GM18499 (cell line): ENCODE data around the gene SLC7A11.
A peak's percentile ranks its signal among the peaks of the same experiment; 100 is the strongest.

Experiments used
- ATAC-seq: cut with Tn5 transposase; IDR thresholded peaks from one replicate; pipeline ENCODE4 v1.9.1; 2021; ENCODE audit warnings: moderate number of reproducible peaks; ENCODE audit not compliant: insufficient read depth, unreplicated experiment

Gene SLC7A11

GRCh38 chr4:138242076-138242833 is at the start of gene SLC7A11:
Gene SLC7A11 (minus strand): TSS chr4:138242349. CDS start chr4:138242069, 280 bp downstream.
- ATAC-seq: peak; percentile 95

- no peak for ATAC-seq
These were observed 49.3 kb upstream of the SLC7A11 start for GRCh38 chr4:138291431-138291830.

DNA sequence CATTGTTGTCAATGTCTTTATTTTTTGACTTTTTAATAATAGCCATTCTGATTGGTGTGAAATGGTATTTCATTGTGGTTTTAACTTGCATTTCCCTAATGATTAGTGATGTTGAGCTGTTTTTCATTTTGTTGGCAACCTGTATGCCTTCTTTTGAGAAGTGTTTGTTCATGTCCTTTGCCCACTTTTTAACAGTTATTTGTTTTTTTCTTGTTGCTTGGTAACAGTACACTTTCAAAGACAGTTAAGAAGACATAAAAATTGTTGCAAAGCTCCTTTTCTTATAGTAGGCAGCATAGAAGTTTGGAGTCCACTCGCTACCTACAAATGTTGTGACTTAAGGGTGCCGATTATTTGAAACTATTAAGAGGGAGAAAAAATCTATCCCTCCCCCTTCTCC is 48.7 kb upstream of the SLC7A11 start:
- ATAC-seq: no peak

DNA sequence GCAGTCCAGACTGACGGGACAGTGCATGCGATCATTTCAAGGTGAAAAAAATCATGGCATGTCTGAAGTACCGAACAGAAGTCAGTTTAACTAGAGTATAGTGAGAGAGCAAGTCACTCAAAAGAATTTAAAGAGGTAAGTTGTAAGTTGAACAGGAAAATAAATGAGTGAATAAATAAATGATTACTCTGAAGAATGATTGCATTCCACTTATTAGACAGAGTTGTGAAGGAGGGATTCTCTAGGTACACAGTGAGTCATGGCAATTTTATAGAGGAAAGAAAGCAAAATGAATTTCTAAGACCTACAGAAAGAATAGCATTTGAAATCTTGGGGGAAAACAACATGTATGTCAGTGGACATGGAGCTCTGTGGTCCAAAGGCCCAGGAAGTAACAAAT is 37.1 kb upstream of the SLC7A11 start:
- no peak for ATAC-seq

- no peak for ATAC-seq
These were observed 35.0 kb upstream of the SLC7A11 start for GRCh38 chr4:138277133-138277532.

DNA sequence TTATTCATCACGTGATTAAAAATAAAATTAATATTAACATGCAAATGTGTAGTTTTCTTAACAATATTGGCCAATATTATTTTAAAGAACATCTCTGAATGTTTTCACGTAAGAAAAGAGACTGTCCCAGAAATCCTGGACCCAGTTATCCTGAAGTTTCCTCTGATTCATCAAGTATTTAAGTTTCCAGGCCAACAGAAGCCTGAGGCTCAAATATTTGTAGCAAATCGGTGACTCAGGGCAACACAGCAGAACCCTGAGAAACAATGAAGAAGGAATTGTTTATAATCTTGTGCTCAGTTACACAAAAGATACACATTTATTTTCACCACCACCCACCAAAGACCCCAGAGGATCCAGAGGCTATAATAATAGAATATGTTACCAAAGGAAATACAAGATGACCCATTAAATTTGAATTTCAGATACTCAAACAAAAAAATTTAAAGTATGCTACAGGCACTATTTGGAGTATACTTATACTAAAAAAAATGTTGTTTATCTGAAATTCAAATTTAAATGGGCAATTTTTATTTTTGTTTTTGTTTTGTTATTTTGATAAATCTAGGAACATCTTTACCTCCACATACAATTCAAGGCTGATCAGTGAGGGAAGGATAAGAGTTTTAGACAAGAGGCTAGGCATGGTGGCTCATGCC is 33.9 kb upstream of the SLC7A11 start:
- ATAC-seq: no peak

DNA sequence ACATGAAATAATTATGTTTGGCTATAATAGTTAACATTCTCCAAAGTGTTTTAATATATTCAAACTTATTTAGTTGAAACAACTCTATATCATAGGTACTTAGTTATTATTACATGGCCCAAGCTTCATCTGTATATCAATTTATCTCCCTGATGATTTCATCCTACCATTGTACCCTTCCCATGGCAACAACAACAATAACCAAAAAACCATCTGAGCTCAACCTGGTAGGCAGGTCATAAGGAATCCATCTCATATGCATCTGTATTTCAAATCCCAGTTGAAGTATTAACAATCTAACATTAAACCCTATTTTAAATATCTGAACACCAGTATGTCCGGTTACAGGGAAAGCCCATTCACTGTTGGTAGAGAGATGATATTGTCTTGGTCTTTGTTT is 33.1 kb upstream of the SLC7A11 start:
- no peak for ATAC-seq

- ATAC-seq: no peak
These were observed 27.0 kb upstream of the SLC7A11 start for GRCh38 chr4:138269175-138269574.

DNA sequence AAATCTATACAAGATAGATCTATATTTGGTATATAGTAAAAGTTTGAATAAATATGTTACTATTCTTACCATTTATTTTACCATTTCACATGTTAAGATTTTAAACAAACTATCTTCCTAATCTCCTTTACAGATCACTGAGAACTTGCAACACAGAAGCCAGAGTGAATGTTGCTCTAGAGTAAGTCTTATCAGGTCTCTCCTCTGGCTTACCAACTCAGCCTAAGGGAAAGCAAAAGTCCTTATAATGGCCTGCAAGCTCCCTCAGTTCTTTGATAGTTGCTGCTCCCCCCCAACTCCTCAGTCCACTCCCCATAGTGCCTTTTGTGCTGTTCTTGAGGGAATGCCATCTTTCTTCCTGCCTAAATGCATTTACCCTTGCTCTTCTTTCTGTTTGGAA is 25.7 kb upstream of the SLC7A11 start:
- no peak for ATAC-seq

- no peak for ATAC-seq
These were observed 24.8 kb upstream of the SLC7A11 start for GRCh38 chr4:138266948-138267347.

DNA sequence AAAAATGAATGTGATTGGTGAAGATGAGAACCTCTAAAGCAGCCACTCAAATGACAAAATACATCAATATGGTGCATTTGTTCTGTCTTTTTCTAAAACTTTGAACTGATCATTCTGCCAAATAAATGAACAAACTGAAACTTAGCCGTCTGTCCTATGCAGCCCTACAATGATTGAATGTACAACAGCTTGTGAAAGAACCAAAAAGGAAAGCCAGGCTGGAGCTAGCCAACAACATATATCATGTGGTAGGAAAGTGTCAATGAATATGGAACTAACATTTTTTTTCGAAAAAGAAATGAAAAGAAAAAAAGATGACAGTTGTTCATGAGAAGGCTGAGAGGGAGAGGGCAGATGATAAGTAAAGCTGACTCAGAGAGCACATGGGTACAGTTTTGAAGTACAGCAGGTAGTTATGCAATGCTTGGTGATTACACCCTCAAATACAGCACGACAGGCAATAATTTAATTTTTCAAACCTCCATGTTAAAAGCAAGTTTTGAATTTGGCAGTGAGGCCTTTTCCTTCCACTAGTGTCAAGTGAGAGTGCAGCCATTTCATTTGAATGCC is 21.2 kb upstream of the SLC7A11 start:
- ATAC-seq: no peak

DNA sequence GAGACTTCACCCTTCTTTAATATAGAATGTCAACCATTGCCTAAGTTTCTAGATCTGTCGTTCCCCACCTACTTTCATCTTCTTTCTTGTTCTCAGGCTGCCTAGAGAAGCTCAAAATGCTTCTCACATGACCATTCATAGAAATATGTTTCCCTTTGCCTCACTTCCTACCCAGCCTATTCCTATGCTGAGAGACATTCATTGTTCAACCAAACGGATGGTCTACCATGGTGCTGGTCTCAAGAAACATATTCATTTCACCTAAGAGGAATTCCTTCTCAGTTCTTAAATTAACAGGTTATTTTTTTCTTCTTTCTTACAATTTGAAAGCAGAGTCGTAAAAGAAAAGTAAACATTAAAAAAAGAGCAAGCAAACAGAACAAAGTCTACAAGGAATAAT is 20.3 kb upstream of the SLC7A11 start:
- ATAC-seq: no peak

DNA sequence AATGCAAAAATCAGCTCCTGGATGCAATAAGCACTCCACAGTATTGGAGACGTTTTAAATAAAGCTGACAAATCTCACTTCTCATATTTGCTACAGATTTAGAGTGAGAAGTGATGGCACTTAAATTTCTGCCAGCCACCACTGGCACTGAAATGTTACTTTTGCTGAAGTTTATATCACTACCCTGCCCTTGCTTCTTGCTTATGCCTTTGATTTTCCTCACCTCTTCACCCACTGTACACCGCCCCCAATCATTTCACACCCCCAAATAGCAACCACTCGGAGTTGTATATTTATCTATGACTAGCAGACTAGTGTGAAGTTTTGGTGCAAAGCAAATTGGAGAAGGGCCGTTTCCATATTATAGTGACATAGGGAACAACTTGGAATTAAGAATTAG is 19.9 kb upstream of the SLC7A11 start:
- ATAC-seq: no peak

DNA sequence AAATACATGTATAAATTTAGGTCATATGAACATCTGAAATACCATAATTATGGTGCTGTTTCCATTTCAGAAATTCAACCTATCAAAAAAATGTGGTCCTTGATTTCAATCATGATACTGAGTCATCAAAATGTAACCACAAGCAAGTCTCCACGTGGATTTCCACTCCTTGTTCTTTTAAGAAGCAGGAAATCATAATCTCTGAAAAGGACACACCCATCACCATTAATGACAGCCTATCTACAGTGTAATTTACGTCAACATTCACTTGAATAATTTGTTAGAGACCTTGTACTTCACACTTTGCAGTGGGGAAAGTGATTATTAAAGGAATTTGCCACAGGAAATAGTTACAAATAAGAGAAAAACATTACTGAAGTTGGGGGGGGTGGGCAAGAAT is 17.7 kb upstream of the SLC7A11 start:
- no peak for ATAC-seq

- ATAC-seq: no peak
These were observed 17.1 kb upstream of the SLC7A11 start for GRCh38 chr4:138259271-138259670.

DNA sequence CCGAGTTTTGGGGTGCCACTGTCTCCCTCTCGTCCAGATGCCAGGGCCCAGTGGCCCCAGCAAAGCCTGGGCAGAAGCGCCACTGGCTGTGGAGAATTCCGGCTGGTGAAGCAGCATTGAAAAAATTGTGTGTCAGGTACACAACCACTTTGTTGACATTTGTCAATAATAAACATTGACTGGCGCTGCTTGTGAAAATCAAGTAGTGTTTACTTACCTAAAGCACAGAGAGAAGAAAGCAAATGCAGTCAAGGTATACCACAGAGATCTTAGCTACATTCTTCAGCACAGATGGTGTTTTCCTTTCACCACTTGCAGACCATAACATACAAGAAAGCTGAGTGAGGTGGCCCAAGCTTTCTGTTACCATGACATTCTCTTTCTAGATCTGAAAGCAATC is 14.5 kb upstream of the SLC7A11 start:
- no peak for ATAC-seq

GRCh38 chr4:138255917-138256597 is 13.9 kb upstream of the SLC7A11 start:
- ATAC-seq: no peak

GRCh38 chr4:138252551-138252950 is 10.4 kb upstream of the SLC7A11 start:
- no peak for ATAC-seq

DNA sequence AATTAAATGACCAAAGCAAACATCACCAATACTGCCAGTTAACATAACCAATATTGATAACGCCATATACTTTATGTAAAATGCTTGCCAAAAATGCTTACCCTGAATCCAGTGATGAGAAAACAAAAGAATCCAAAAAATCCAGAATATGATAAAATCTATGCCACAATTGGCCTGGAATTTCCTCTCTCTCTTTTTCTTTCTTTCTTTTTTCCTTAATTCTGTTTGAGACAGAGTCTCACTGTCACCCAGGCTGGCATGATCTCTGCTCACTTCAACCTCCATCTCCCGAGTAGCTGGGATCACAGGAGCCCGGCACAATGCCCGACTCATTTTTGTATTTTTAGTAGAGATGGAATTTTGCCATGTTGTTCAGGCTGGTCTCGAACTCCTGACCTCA is 9.8 kb upstream of the SLC7A11 start:
- no peak for ATAC-seq

GRCh38 chr4:138249132-138249531 is 7.0 kb upstream of the SLC7A11 start:
- no peak for ATAC-seq

DNA sequence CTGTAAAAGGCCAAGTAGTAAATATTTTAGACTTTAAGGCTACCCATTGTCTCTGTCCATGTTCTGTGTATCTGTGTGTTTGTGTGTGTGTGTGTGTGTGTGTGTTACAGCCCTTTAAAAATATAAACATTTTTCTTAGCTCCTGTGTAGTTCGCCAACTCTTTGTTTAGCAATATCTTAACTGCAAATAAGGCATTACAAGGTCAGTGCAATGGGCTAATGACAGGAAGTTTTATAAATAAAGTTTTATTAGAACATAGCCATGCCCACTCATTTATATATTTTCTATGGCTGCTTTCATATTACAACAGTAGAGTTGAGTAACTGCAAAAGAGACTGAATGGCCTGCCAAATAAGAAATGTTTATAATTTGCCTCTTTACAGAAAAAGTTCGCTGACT is 5.9 kb upstream of the SLC7A11 start:
- no peak for ATAC-seq
